Ishikawa (cell line): ENCODE measurements around the gene ETFRF1.

ENCODE experiments used
- CEBPB ChIP-seq: IDR thresholded peaks from 2 replicates; pipeline ENCODE4 v1.6.1; 2012
- CREB1 ChIP-seq: IDR thresholded peaks from 2 replicates; pipeline ENCODE4 v1.6.1; 2012; ENCODE audit warnings: low read depth
- EGR1 ChIP-seq: IDR thresholded peaks from 2 replicates; pipeline ENCODE4 v1.6.1; 2012
- EP300 ChIP-seq: IDR thresholded peaks from 2 replicates; pipeline ENCODE4 v1.6.1; 2012; ENCODE audit warnings: borderline replicate concordance
- FOXM1 ChIP-seq: IDR thresholded peaks from 2 replicates; pipeline ENCODE4 v1.6.1; 2012; ENCODE audit warnings: low read depth, borderline replicate concordance
- NFIC ChIP-seq: IDR thresholded peaks from 2 replicates; pipeline ENCODE4 v1.6.1; 2012
- RAD21 ChIP-seq: IDR thresholded peaks from 2 replicates; pipeline ENCODE4 v1.6.1; 2012; ENCODE audit warnings: low read depth
- TAF1 ChIP-seq: IDR thresholded peaks from 2 replicates; pipeline ENCODE4 v1.6.1; 2012; ENCODE audit warnings: low read depth, mild to moderate bottlenecking
- TCF12 ChIP-seq: IDR thresholded peaks from 2 replicates; pipeline ENCODE4 v1.6.1; 2012; ENCODE audit warnings: low read depth
- TEAD4 ChIP-seq: IDR thresholded peaks from 2 replicates; pipeline ENCODE4 v1.6.1; 2012
- YY1 ChIP-seq: IDR thresholded peaks from 2 replicates; pipeline ENCODE4 v1.6.1; 2012; ENCODE audit warnings: low read depth
- ZBTB7A ChIP-seq: IDR thresholded peaks from 2 replicates; pipeline ENCODE4 v1.6.1; 2012; ENCODE audit warnings: low read depth
- TF ChIP-seq, protein P1 (sequence below): IDR thresholded peaks from 2 replicates; pipeline ENCODE4 v1.6.1; 2012
- TF ChIP-seq, protein P2 (sequence below): IDR thresholded peaks from 2 replicates; pipeline ENCODE4 v1.6.1; 2012
- TF ChIP-seq, protein P3 (sequence below): IDR thresholded peaks from 2 replicates; pipeline ENCODE4 v1.6.1; 2012; ENCODE audit warnings: low read depth, mild to moderate bottlenecking

ETFRF1 gene

DNA sequence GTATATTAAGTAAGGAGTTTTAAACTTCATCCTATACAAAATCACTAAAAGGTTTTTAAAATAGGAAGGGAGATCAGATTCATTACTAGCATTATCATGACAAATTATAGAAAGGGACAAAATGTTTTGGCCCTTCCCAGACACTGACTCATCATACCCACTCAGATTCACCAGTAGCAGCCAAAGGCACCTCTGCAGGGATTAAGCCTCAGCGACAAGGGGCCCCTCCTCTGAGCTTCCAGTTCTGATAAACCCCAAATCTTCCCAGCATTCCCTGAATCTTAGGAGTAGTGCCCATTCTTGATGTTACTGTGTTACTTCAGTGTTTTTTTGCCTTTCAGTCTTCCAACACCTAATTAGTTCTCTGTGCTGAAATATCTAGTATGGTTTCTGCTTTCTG is 41.2 kb downstream of the ETFRF1 start:
- TF ChIP-seq EGR1 (no peak), TEAD4 (no peak), NFIC (no peak), TAF1 (no peak), ZBTB7A (no peak), EP300 (no peak), RAD21 (no peak), CEBPB (no peak), CREB1 (no peak), TCF12 (no peak)
- TF ChIP-seq, protein P1, sequence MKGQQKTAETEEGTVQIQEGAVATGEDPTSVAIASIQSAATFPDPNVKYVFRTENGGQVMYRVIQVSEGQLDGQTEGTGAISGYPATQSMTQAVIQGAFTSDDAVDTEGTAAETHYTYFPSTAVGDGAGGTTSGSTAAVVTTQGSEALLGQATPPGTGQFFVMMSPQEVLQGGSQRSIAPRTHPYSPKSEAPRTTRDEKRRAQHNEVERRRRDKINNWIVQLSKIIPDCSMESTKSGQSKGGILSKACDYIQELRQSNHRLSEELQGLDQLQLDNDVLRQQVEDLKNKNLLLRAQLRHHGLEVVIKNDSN, result no peak
- TF ChIP-seq, protein P2, sequence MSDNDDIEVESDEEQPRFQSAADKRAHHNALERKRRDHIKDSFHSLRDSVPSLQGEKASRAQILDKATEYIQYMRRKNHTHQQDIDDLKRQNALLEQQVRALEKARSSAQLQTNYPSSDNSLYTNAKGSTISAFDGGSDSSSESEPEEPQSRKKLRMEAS, result no peak
- TF ChIP-seq, protein P3, sequence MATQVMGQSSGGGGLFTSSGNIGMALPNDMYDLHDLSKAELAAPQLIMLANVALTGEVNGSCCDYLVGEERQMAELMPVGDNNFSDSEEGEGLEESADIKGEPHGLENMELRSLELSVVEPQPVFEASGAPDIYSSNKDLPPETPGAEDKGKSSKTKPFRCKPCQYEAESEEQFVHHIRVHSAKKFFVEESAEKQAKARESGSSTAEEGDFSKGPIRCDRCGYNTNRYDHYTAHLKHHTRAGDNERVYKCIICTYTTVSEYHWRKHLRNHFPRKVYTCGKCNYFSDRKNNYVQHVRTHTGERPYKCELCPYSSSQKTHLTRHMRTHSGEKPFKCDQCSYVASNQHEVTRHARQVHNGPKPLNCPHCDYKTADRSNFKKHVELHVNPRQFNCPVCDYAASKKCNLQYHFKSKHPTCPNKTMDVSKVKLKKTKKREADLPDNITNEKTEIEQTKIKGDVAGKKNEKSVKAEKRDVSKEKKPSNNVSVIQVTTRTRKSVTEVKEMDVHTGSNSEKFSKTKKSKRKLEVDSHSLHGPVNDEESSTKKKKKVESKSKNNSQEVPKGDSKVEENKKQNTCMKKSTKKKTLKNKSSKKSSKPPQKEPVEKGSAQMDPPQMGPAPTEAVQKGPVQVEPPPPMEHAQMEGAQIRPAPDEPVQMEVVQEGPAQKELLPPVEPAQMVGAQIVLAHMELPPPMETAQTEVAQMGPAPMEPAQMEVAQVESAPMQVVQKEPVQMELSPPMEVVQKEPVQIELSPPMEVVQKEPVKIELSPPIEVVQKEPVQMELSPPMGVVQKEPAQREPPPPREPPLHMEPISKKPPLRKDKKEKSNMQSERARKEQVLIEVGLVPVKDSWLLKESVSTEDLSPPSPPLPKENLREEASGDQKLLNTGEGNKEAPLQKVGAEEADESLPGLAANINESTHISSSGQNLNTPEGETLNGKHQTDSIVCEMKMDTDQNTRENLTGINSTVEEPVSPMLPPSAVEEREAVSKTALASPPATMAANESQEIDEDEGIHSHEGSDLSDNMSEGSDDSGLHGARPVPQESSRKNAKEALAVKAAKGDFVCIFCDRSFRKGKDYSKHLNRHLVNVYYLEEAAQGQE, result no peak

DNA sequence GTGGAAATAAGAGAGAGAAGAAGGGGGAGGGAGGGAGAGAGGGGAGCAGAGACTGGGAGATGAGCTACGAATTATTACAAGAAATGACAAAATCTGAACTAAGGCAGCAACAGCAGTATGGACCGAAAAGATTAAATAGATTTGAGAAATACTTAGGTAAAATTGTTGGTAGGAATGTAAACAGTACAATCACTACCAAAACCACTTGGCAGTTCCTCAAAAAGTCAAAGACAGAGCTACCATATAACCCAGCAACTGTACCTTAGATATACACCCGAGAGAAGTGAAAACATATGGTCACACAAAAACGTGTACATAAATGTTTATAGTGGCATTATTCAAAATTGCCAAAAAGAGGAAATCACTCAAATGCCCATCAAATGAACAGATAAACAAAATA is 41.6 kb downstream of the ETFRF1 start:
- TF ChIP-seq TCF12, result no peak
- no peak for TF ChIP-seq NFIC

DNA sequence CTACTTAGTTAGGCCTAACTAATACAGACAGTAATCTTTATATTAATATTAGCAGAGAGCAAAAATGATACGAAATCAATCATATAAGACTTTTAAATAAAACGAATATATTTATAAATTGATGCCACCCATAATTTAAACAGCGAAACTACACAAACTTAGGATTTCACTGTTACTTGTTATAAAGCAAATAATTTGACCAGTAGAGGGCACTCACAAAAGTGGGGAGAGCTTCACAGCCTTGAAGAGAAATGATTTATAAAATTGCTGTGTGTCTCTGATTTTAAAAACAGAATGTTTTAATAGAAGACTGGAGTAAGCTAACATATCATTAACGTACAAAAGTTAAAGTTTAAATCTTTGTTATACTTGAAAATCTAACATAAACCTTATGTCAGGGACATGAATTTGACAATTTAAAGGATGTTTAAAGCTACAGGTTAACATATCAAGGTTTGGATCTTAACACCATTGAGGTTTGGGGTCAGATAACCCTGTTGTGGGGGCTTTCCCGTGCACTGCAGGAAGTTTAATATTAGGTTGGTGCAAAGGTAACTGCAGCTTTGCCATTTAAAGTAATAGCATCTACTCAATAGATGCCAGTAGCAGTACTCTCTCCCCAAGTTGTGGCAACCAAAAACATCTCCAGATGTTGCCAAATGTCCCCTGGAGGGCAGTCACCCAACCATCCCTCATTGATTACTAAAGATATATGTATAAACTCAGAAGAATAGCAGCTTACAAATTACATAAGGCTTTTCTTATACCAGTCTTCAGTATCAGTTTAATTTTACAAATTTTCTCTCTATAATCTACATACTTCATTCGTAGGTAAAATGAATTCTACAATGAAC is 46.4 kb downstream of the ETFRF1 start:
- no peak for TF ChIP-seq EGR1
- TF ChIP-seq RAD21, result peak; percentile 55; the same call in 1 of the 2 replicates

DNA sequence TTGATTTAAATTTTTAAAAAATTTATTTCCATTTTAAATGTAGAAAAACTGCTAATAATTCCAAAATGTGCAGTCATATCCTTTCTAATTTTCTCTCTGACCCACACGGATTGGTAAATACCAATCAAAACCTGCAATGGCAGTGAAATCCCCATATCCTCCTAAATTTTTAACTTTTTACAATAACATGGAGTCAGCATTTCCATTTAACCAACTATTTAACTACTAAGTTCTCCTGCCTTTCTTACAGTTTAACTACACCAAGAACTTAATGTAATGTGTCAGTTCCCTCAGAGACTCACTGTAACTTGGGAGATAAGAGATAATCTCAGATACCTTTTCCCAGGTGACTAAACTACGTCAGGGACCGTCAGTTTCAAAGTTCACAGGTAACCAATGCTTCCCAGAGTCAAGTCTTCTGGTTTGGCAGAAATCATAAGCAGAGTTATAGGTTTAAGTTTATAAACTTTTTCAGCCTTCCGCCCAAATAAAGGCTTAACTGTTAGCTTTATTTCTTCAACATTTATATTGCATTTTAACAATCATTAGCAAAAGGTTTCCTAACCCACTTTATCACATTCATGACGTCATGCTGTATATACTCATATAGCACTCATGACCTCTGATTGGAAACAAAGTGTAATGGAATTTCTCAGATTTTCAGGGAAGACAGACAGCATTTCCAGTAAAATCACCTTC is 48.1 kb downstream of the ETFRF1 start:
- TF ChIP-seq, protein P3, result no peak
- TF ChIP-seq CEBPB (no peak), EP300 (no peak), YY1 (no peak), NFIC (no peak), EGR1 (no peak), ZBTB7A (no peak), TAF1 (no peak), FOXM1 (no peak), TCF12 (no peak), RAD21 (no peak), CREB1 (no peak)
- TF ChIP-seq, protein P1, result no peak
- TF ChIP-seq, protein P2, result no peak

DNA sequence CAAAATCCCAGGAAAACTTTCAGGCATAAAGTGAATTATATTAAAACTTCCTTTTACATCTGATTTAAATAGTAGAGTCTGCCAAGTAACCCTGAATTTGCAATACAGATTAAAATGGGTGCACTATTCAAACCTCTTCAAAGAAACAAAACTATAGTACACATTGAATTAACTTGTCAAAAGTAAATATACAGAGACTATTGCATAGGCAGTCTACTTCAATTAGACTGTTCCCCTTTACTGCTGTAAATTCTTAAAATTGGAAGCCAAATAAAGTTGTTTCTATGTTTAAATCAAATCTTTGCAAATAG is 48.6 kb downstream of the ETFRF1 start:
- TF ChIP-seq TAF1 (no peak), FOXM1 (no peak), YY1 (no peak), ZBTB7A (no peak), RAD21 (no peak), NFIC (no peak), EGR1 (no peak), CREB1 (no peak), EP300 (no peak), TCF12 (no peak)
- TF ChIP-seq, protein P3, result no peak
- TF ChIP-seq, protein P2, result no peak
- TF ChIP-seq, protein P1, result no peak
